NT2/D1 (cell line): ENCODE measurements around the gene PIEZO1.
A peak's percentile ranks its signal among the peaks of the same experiment; 100 is the strongest.

Experiments used
- DNase-seq: peaks from one replicate; pipeline ENCODE4 v3.0.0-alpha.2; 2011; ENCODE audit warnings: low read depth, low spot score
- H3K27me3 ChIP-seq: 2 replicates; pipeline ENCODE4 v1.6.0; 2011; ENCODE audit warnings: mild to moderate bottlenecking; ENCODE audit not compliant: insufficient read length, insufficient read depth
- H3K36me3 ChIP-seq: 2 replicates; pipeline ENCODE4 v1.6.1; 2011; ENCODE audit warnings: mild to moderate bottlenecking, low read length, mixed read lengths; ENCODE audit not compliant: insufficient read depth, insufficient read length
- H3K4me1 ChIP-seq: 2 replicates; pipeline ENCODE4 v1.5.1; 2011; ENCODE audit not compliant: insufficient read depth, insufficient read length
- H3K4me3 ChIP-seq: 2 replicates; pipeline ENCODE4 v1.5.1; 2011; ENCODE audit warnings: low read depth; ENCODE audit not compliant: insufficient read length
- H3K9ac ChIP-seq: 2 replicates; pipeline ENCODE4 v1.6.0; 2011; ENCODE audit warnings: low read depth; ENCODE audit not compliant: insufficient read length
- H3K9me3 ChIP-seq: 2 replicates; pipeline ENCODE4 v1.5.1; 2011; ENCODE audit warnings: mild to moderate bottlenecking, low read length; ENCODE audit not compliant: insufficient read depth
- SUZ12 ChIP-seq: IDR thresholded peaks from 2 replicates; pipeline ENCODE4 v1.6.1; 2011; ENCODE audit not compliant: insufficient read length, insufficient read depth; ENCODE audit errors: extremely low read depth
- YY1 ChIP-seq: IDR thresholded peaks from 2 replicates; pipeline ENCODE4 v1.6.1; 2011; ENCODE audit not compliant: insufficient read length, insufficient read depth
- ZNF274 ChIP-seq: IDR thresholded peaks from 2 replicates; pipeline ENCODE4 v1.6.1; 2011; ENCODE audit warnings: mild to moderate bottlenecking, low read depth, low read length

PIEZO1 gene, protein sequence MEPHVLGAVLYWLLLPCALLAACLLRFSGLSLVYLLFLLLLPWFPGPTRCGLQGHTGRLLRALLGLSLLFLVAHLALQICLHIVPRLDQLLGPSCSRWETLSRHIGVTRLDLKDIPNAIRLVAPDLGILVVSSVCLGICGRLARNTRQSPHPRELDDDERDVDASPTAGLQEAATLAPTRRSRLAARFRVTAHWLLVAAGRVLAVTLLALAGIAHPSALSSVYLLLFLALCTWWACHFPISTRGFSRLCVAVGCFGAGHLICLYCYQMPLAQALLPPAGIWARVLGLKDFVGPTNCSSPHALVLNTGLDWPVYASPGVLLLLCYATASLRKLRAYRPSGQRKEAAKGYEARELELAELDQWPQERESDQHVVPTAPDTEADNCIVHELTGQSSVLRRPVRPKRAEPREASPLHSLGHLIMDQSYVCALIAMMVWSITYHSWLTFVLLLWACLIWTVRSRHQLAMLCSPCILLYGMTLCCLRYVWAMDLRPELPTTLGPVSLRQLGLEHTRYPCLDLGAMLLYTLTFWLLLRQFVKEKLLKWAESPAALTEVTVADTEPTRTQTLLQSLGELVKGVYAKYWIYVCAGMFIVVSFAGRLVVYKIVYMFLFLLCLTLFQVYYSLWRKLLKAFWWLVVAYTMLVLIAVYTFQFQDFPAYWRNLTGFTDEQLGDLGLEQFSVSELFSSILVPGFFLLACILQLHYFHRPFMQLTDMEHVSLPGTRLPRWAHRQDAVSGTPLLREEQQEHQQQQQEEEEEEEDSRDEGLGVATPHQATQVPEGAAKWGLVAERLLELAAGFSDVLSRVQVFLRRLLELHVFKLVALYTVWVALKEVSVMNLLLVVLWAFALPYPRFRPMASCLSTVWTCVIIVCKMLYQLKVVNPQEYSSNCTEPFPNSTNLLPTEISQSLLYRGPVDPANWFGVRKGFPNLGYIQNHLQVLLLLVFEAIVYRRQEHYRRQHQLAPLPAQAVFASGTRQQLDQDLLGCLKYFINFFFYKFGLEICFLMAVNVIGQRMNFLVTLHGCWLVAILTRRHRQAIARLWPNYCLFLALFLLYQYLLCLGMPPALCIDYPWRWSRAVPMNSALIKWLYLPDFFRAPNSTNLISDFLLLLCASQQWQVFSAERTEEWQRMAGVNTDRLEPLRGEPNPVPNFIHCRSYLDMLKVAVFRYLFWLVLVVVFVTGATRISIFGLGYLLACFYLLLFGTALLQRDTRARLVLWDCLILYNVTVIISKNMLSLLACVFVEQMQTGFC (N-terminal part only)

DNA sequence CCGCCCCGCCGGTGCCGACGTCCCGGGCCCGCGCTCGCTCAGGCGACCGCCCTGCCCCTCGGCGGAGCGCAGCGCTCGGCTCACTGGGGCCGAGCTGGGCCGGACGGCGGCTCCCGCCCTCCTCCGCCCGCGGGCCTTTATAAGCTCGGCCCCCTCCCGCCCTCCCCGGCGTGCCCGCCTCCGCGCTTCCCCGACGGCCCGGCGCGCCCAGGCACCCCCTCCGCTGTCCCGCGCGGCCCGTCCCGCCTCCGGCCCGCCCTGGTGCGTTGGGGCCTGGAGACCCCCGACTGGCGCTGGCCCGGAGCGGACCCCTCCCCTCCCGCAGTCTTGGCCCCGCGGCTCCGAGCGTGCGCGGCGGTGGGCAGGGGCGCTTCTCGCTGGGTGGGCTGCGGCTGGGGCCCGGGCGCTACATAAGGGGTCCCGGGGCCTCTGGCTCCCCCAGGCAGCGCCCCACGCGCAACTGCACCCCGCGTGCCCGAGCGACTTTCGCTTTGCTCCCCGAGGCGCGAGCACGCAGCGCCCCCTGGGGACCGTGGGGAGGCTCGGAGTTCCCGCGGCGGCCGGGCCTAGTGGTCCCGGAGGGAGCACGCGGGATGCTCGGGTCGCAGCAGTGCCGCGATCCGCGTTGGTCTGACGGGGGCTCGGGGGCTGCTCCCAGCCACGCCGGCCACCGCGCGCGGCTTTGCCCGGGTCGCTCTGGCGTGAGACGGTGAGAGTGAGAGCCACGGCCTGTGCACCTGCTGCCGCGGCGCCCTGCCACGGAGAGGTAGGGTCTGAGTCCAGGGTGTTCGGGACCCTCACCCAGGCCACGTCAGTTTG, at the start of gene PIEZO1:
PIEZO1 (minus strand) TSS at position 115 of the 819 bp plus-strand sequence. CDS start 256 bp downstream, outside the sequence.
- peak within 1 kb of the TSS; percentile 58 for H3K4me3 ChIP-seq
- H3K27me3 ChIP-seq: peaks cover 20% of the 10 kb centered on the region
- DNase-seq: no peak
- H3K36me3 ChIP-seq: peaks cover 3% of the 10 kb centered on the region
- peaks cover 21% of the 10 kb centered on the region for H3K4me1 ChIP-seq
- TF ChIP-seq YY1: no peak
- H3K9ac ChIP-seq: peak within 1 kb of the TSS; percentile 80
- H3K9me3 ChIP-seq: no peaks in the 10 kb centered on the region

DNA sequence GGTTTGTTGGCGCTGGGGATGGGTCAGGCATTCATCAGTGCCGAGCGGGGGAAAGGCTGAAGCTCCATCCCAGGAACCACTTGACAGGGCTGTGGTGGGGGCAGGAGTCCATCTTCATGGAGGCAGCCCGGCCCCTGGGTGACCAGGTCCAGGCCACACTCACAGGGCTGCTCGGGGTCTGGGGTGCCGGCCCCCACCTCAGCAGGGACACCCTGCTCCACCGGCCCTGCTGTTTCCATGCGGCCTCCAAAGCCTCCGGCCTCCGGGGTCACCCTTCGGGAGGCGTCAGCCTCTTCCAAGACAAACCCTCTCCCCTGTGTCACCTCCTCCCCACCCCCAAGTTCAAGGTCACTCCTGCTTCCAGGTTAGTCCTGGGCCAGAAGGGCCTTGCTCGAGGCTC, 49.6 kb upstream of the PIEZO1 start:
- no peak for TF ChIP-seq ZNF274
- TF ChIP-seq SUZ12: no peak
- TF ChIP-seq YY1: no peak
- H3K4me1 ChIP-seq: peaks cover 6% of the 10 kb centered on the region
- peaks cover 60% of the 10 kb centered on the region for H3K36me3 ChIP-seq
- DNase-seq: no peak
- H3K9me3 ChIP-seq: peaks cover 14% of the 10 kb centered on the region; the same call in 1 of the 2 replicates
- H3K9ac ChIP-seq: no peak overlapping the region
- H3K4me3 ChIP-seq: no peak overlapping the region
- H3K27me3 ChIP-seq: no peaks in the 10 kb centered on the region

- Histone ChIP-seq H3K4me3 (no peak overlapping the region), H3K4me1 (peaks cover 6% of the 10 kb centered on the region), H3K9me3 (no peaks in the 10 kb centered on the region), H3K36me3 (peaks cover 44% of the 10 kb centered on the region), H3K27me3 (no peaks in the 10 kb centered on the region), H3K9ac (no peak overlapping the region)
- no peak for TF ChIP-seq SUZ12
- TF ChIP-seq ZNF274: no peak
- no peak for DNase-seq
These were observed 48.1 kb upstream of the PIEZO1 start for GRCh38 chr16:88833086-88833485.

GRCh38 chr16:88831838-88832237, 46.8 kb upstream of the PIEZO1 start:
- H3K27me3 ChIP-seq: no peaks in the 10 kb centered on the region
- no peak for TF ChIP-seq ZNF274
- no peak for TF ChIP-seq YY1
- TF ChIP-seq SUZ12: no peak

DNA sequence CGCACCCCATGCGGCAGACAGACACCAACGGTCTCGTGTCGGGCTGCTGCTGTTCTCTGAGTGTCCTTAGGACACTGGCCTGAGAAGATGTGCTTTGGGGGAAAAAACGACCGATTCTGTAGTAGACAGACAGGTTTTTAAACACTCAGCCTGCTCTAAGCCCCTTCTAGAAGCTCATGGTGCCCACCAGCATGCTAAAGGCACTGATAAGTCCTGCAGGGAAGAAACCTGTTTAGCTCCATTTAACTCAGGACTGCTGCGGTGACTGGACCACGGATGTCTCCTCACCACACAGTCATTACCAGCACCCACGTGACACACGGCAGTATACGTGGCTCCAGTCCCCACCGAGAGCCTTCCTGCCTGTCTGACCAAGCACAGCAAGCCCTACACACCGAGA, 45.8 kb upstream of the PIEZO1 start:
- peaks cover 38% of the 10 kb centered on the region for H3K36me3 ChIP-seq
- no peak overlapping the region for H3K9ac ChIP-seq
- no peak for DNase-seq
- TF ChIP-seq YY1: no peak
- TF ChIP-seq SUZ12: no peak
- no peak for TF ChIP-seq ZNF274
- no peak overlapping the region for H3K4me3 ChIP-seq
- H3K27me3 ChIP-seq: no peaks in the 10 kb centered on the region
- H3K9me3 ChIP-seq: no peaks in the 10 kb centered on the region
- H3K4me1 ChIP-seq: peaks cover 6% of the 10 kb centered on the region

More at GRCh38 chr16:88831838-88832237, 46.8 kb upstream of the PIEZO1 start:
- Histone ChIP-seq H3K4me1 (peaks cover 6% of the 10 kb centered on the region), H3K9ac (no peak overlapping the region), H3K9me3 (no peaks in the 10 kb centered on the region), H3K4me3 (no peak overlapping the region), H3K36me3 (peaks cover 37% of the 10 kb centered on the region)
- no peak for DNase-seq

DNA sequence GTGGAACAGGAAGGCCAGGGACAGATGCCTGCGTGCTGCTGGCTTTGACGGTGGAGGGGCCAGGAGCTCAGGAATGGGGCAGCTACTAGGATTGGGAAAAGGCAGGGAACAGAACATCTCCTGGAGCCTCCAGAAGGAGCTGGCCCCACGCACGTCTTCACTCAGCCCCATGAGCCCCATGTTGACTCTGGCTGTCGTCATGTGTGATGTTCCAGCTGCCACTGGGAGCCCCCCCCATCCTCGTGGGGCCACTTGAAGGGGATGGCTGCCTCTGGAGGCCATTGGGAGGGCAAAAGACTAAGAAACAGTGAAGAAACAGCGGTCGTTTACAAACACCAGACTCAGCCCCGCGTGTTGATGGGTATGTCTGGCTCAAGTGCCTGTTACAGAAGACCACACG, 45.2 kb upstream of the PIEZO1 start:
- no peak for TF ChIP-seq SUZ12
- TF ChIP-seq YY1: no peak
- TF ChIP-seq ZNF274: no peak
- Histone ChIP-seq H3K27me3 (no peaks in the 10 kb centered on the region), H3K36me3 (peaks cover 37% of the 10 kb centered on the region), H3K4me1 (peaks cover 6% of the 10 kb centered on the region), H3K9me3 (no peaks in the 10 kb centered on the region), H3K9ac (no peak overlapping the region), H3K4me3 (no peak overlapping the region)
- DNase-seq: no peak
